Panc1 (cell line): ENCODE data around the gene SPINDOC. TPM values are rescaled to one million over a fixed set of nuclear protein-coding genes. Genes with fewer than 3 reads are reported as not detected.

Source experiments
- ATAC-seq: fragments of 200-7000 bp; cut with Tn5 transposase; 2 replicates; pipeline ENCODE4 v1.9.1; 2020; ENCODE audit warnings: mild to moderate bottlenecking, moderate library complexity
- BruUV-seq: library from RNA; stranded (reverse); fragments of 400-500 nt; replicated peaks from 2 replicates; lab custom pipeline; 2021; lab: Mats Ljungman, UMichigan
- CTCF ChIA-PET: fragments of 300-600 bp; sonication (Branson Sonifier 250); formaldehyde crosslinking; loops from one replicate; lab custom pipeline; 2022; ENCODE audit warnings: antibody characterized with exemption; lab: Charles Lee
- POLR2A ChIA-PET: fragments of 300-600 bp; sonication (Branson Sonifier 250); formaldehyde crosslinking; loops from one replicate; lab custom pipeline; 2022; ENCODE audit warnings: antibody characterized with exemption; lab: Charles Lee
- DNase-seq: peaks from one replicate; pipeline ENCODE4 v3.0.0-alpha.2; 2010; ENCODE audit warnings: low read depth, low spot score
- H3K27ac ChIP-seq: 2 replicates; pipeline ENCODE4 v1.5.1; 2011; ENCODE audit warnings: mild to moderate bottlenecking, low read length, inconsistent platforms
- H3K27me3 ChIP-seq: fragments of 200-500 bp; sonication (Bioruptor generic); 2 replicates; pipeline ENCODE4 v1.6.0; 2014; ENCODE audit warnings: low read length, inconsistent platforms; ENCODE audit not compliant: control insufficient read depth, insufficient read depth
- H3K36me3 ChIP-seq: fragments of 200-500 bp; sonication (Bioruptor generic); 2 replicates; pipeline ENCODE4 v1.5.1; 2014; ENCODE audit warnings: inconsistent platforms, mild to moderate bottlenecking, low read length, moderate library complexity; ENCODE audit not compliant: control insufficient read depth, insufficient read depth
- H3K4me1 ChIP-seq: 2 replicates; pipeline ENCODE4 v1.5.1; 2011; ENCODE audit warnings: inconsistent platforms, mild to moderate bottlenecking, low read length, moderate library complexity; ENCODE audit not compliant: control insufficient read depth, insufficient read depth
- H3K4me3 ChIP-seq, 2 experiments: 2 replicates each; pipeline ENCODE4 v1.5.1; 2011 to 2012; ENCODE audit warnings: low read depth in 2 of 2, low read length in 2 of 2, mild to moderate bottlenecking in 2 of 2, inconsistent platforms in 1 of 2, moderate library complexity in 1 of 2
- H3K9me3 ChIP-seq: fragments of 200-500 bp; sonication (Bioruptor generic); 2 replicates; pipeline ENCODE4 v1.5.1; 2014; ENCODE audit warnings: low read depth, mild to moderate bottlenecking, inconsistent platforms, low read length, moderate library complexity; ENCODE audit not compliant: control insufficient read depth, insufficient read depth
- CTCF ChIP-seq: fragments of 450-650 bp; IDR thresholded peaks from 2 replicates; pipeline ENCODE4 v1.5.1; 2017; ENCODE audit warnings: mild to moderate bottlenecking
- POLR2AphosphoS5 ChIP-seq: IDR thresholded peaks from 2 replicates; pipeline ENCODE4 v1.6.1; 2012; ENCODE audit warnings: mild to moderate bottlenecking, low read depth, low read length, moderate library complexity
- SIN3A ChIP-seq: IDR thresholded peaks from 2 replicates; pipeline ENCODE4 v1.6.1; 2012; ENCODE audit warnings: low read depth, mild to moderate bottlenecking, low read length, moderate library complexity, borderline replicate concordance; ENCODE audit not compliant: insufficient read depth
- TCF7L2 ChIP-seq: IDR thresholded peaks from 2 replicates; pipeline ENCODE4 v1.6.1; 2011; ENCODE audit warnings: mild to moderate bottlenecking, low read depth, low read length, inconsistent platforms
- in situ Hi-C: cut with HindIII; loops from 2 replicates; pipeline ENCODE4 v1.10.0; 2016; ENCODE audit warnings: low sequenced_read_pairs, low pct_unique_long_range_greater_than_20kb
- intact Hi-C: fragments of 100-400 bp; cut with micrococcal nuclease; formaldehyde crosslinking; loops from one replicate; pipeline ENCODE4 v1.10.0; 2022; ENCODE audit not compliant: unreplicated experiment
- total RNA-seq: library from RNA; stranded (reverse); gene quantifications from one replicate; pipeline ENCODE4 v1.2.1, GENCODE V29; 2021; ENCODE audit not compliant: unreplicated experiment
- TF ChIP-seq, protein P1 (sequence below), 2 experiments: IDR thresholded peaks; 2 replicates each; pipeline ENCODE4 v1.6.1; 2011 to 2012; ENCODE audit warnings: low read depth in 2 of 2, control low read depth in 1 of 2, low read length in 1 of 2, mild to moderate bottlenecking in 1 of 2, moderate library complexity in 1 of 2; ENCODE audit not compliant: insufficient read depth in 1 of 2

SPINDOC gene
- total RNA-seq, 1 experiment from 2014 or later, result 59.1 TPM

- no TSS peak for BruUV-seq
- in situ Hi-C loops (no loop called here), intact Hi-C loops (no loop called here)
- DNase-seq, result no peak
- Histone ChIP-seq H3K27me3 (no peaks in the 10 kb centered on the region), H3K27ac (no peak overlapping the region), H3K4me3 (no peak overlapping the region), H3K9me3 (no peaks in the 10 kb centered on the region), H3K4me1 (peaks cover 32% of the 10 kb centered on the region), H3K36me3 (no peaks in the 10 kb centered on the region)
- no peak for ATAC-seq
- ChIA-PET CTCF (no interaction called here), POLR2A (no interaction called here)
- TF ChIP-seq SIN3A (no peak), CTCF (no peak), POLR2AphosphoS5 (no peak), TCF7L2 (no peak)
- TF ChIP-seq, protein P1, sequence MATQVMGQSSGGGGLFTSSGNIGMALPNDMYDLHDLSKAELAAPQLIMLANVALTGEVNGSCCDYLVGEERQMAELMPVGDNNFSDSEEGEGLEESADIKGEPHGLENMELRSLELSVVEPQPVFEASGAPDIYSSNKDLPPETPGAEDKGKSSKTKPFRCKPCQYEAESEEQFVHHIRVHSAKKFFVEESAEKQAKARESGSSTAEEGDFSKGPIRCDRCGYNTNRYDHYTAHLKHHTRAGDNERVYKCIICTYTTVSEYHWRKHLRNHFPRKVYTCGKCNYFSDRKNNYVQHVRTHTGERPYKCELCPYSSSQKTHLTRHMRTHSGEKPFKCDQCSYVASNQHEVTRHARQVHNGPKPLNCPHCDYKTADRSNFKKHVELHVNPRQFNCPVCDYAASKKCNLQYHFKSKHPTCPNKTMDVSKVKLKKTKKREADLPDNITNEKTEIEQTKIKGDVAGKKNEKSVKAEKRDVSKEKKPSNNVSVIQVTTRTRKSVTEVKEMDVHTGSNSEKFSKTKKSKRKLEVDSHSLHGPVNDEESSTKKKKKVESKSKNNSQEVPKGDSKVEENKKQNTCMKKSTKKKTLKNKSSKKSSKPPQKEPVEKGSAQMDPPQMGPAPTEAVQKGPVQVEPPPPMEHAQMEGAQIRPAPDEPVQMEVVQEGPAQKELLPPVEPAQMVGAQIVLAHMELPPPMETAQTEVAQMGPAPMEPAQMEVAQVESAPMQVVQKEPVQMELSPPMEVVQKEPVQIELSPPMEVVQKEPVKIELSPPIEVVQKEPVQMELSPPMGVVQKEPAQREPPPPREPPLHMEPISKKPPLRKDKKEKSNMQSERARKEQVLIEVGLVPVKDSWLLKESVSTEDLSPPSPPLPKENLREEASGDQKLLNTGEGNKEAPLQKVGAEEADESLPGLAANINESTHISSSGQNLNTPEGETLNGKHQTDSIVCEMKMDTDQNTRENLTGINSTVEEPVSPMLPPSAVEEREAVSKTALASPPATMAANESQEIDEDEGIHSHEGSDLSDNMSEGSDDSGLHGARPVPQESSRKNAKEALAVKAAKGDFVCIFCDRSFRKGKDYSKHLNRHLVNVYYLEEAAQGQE (IDR thresholded peaks at IDR 0.05; ENCODE audit: insufficient read depth in 1 of 2, low read depth in 2 of 2, low read length in 1 of 2), result no peak
Observed at GRCh38 chr11:63873311-63873710, 60.1 kb downstream of the SPINDOC start.

DNA sequence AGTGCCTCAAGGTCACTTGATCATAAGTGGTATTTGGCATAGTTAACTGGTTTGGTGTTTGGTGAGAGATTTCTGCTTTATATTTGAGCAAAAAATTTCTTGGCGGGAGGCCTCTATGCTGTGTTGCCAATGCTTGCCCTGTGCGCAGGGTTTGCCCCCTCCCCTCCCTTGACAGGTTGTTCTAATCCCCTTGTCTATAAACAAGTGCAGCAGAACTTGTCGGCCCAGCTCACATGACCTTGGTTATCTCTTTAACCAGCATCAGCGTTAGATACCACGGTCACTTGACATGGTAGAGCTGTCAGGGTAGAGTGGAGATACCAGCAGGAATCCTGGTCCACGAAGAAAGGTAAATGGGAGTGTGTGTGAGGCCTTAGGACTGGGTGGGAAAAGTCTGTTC, 61.3 kb downstream of the SPINDOC start:
- no peaks in the 10 kb centered on the region for H3K9me3 ChIP-seq
- no peaks in the 10 kb centered on the region for H3K27me3 ChIP-seq
- no peak overlapping the region for H3K27ac ChIP-seq
- H3K4me1 ChIP-seq, result peaks cover 28% of the 10 kb centered on the region
- ATAC-seq, result no peak
- CTCF ChIA-PET, result no interaction called here
- BruUV-seq, result no TSS peak
- in situ Hi-C loops, result no loop called here
- intact Hi-C loops, result no loop called here
- POLR2A ChIA-PET, result no interaction called here
- H3K36me3 ChIP-seq, result no peaks in the 10 kb centered on the region
- no peak overlapping the region for H3K4me3 ChIP-seq
- TF ChIP-seq TCF7L2 (no peak), SIN3A (no peak), POLR2AphosphoS5 (no peak), CTCF (no peak)
- TF ChIP-seq, protein P1 (IDR thresholded peaks at IDR 0.05; ENCODE audit: insufficient read depth in 1 of 2, low read depth in 2 of 2, low read length in 1 of 2), result no peak
- DNase-seq, result no peak
